ENCODE results near the gene PPIL4. TPM values are rescaled to one million over a fixed set of nuclear protein-coding genes. Genes with fewer than 3 reads are reported as not detected.

The PPIL4 gene
- total and polyA plus RNA-seq, 2 donors (not counting 1 experiment from before 2014, with no cell fraction given) = 3.1 to 34.3 TPM

DNA sequence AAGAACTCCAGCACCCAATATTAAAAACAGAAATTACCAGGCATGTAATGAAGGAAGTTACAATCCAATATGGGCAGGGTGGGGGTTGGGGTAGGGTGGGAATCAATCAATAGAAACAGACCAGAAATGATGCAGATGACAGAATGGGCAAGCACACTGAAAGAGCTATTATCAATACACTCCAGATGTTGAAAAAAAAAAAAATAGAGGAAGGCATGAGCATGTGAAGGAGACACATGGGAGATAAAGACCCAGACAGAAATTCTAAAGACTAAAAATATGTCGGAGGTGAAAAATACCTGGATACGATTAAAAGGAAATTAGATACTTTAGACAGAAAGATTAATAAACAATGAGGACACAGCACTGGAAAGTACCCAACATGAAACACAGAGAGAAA, 42.0 kb downstream of the PPIL4 start:
- intact Hi-C loops (cut with micrococcal nuclease) = no loop called here

DNA sequence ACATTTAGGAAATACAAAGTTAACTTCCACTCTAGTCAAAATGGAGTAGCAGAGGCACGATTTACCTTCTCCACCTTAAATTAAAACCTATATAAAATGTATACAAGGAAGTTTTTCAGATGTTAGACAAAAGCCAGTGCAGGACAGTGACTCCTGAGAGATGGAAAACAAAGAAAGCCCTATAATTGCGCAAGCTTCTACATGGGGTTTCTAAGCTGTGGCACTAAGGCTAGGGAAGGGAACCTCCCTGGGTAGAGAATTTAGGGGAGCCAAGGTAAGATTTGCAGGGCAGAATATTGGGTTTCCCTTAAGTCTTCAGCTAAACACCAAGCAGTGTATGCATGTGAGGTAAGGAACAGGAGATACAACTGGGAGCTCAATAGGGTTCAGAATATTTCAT, 42.6 kb downstream of the PPIL4 start:
- peaks cover 8 to 20% of the 10 kb centered on the region in 2 experiments for H3K36me3 ChIP-seq (replicated peaks in 1 of 2; ENCODE audit: control extremely low read depth in 1 of 2, control insufficient read depth in 1 of 2, extremely low read depth in 1 of 2, insufficient read depth in 2 of 2, low read length in 1 of 2)
- ChIA-PET POLR2A (interaction anchor here (0.7 to 1.0 kb wide), 2 partner anchors 8 to 25 kb away, joined by 3 to 4 read pairs; no protein-coding TSS in a partner anchor), CTCF (interaction anchor here (0.7 to 2.5 kb wide), 9 partner anchors 11 to 71 kb away, joined by 3 to 14 read pairs (median 5); partner anchors contain the start of gene ZC3H12D)
- H3K27me3 ChIP-seq (replicated peaks in 1 of 4; ENCODE audit: control extremely low read depth in 1 of 4, control insufficient read depth in 3 of 4, insufficient read depth in 4 of 4, low read length in 3 of 4) = no peaks in the 10 kb centered on the region
- Mint-ChIP-seq H3K27ac (peak overlapping the region; percentile 72), H3K27me3 (no peaks in the 10 kb centered on the region), H3K4me1 (peaks cover 24% of the 10 kb centered on the region), H3K4me3 (no peak overlapping the region), H3K9me3 (ENCODE audit: insufficient read depth) (no peaks in the 10 kb centered on the region)
- WGBS (ENCODE audit: insufficient coverage) = 100% methylated on average over 1 of the region's 2 CpGs
- intact Hi-C loops (cut with micrococcal nuclease) = no loop called here
- no peaks in the 10 kb centered on the region for H4K20me1 ChIP-seq (ENCODE audit: control insufficient read depth, insufficient read depth, low read length, poor library complexity, severe bottlenecking)
- H3K9ac ChIP-seq (ENCODE audit: low read length) = no peak overlapping the region
- H3K4me3 ChIP-seq (ENCODE audit: control extremely low read depth in 1 of 5, extremely low read depth in 1 of 5, insufficient read depth in 1 of 5, low read depth in 2 of 5, low read length in 4 of 5) = no peak overlapping the region
- no peaks in the 10 kb centered on the region for H3K4me1 ChIP-seq (ENCODE audit: control insufficient read depth in 2 of 2, insufficient read depth in 2 of 2, low read length in 2 of 2)
- no peaks in the 10 kb centered on the region for H3K9me3 ChIP-seq (ENCODE audit: control extremely low read depth in 1 of 3, control insufficient read depth in 2 of 3, insufficient read depth in 1 of 3, low read length in 2 of 3)
- no peaks in the 10 kb centered on the region for H3K79me2 ChIP-seq (ENCODE audit: control insufficient read depth, insufficient read depth, low read length)
- ATAC-seq (ENCODE audit: low read depth) (no peak), DNase-seq (no peak)
- TF ChIP-seq, protein P1, sequence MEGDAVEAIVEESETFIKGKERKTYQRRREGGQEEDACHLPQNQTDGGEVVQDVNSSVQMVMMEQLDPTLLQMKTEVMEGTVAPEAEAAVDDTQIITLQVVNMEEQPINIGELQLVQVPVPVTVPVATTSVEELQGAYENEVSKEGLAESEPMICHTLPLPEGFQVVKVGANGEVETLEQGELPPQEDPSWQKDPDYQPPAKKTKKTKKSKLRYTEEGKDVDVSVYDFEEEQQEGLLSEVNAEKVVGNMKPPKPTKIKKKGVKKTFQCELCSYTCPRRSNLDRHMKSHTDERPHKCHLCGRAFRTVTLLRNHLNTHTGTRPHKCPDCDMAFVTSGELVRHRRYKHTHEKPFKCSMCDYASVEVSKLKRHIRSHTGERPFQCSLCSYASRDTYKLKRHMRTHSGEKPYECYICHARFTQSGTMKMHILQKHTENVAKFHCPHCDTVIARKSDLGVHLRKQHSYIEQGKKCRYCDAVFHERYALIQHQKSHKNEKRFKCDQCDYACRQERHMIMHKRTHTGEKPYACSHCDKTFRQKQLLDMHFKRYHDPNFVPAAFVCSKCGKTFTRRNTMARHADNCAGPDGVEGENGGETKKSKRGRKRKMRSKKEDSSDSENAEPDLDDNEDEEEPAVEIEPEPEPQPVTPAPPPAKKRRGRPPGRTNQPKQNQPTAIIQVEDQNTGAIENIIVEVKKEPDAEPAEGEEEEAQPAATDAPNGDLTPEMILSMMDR (IDR thresholded peaks at IDR 0.05) = no peak
- no peak for TF ChIP-seq EZH2 (IDR thresholded peaks at IDR 0.05; ENCODE audit: borderline replicate concordance, insufficient read depth, low read depth, low read length, poor library complexity, severe bottlenecking)
- H2AFZ ChIP-seq (ENCODE audit: insufficient read depth, low read depth, low read length, poor library complexity, severe bottlenecking) = no peak overlapping the region
- H3K27ac ChIP-seq (ENCODE audit: low read length in 2 of 2) = peak overlapping the region in 1 of 2 donors; percentile 52
- H3K4me2 ChIP-seq (replicated peaks; ENCODE audit: low read depth, low read length, poor library complexity, severe bottlenecking) = no peak overlapping the region

More for the DNA sequence above, 42.0 kb downstream of the PPIL4 start:
- ChIA-PET POLR2A (interaction anchor here (0.7 kb wide), 1 partner anchor 26 kb away, joined by 4 read pairs; no protein-coding TSS in a partner anchor), CTCF (interaction anchor here (1.0 to 2.5 kb wide), 7 partner anchors 12 to 72 kb away, joined by 4 to 14 read pairs (median 5); partner anchors contain the start of gene ZC3H12D)
- H3K36me3 ChIP-seq (replicated peaks in 1 of 2; ENCODE audit: control extremely low read depth in 1 of 2, control insufficient read depth in 1 of 2, extremely low read depth in 1 of 2, insufficient read depth in 2 of 2, low read length in 1 of 2) = peaks cover 8 to 22% of the 10 kb centered on the region in 2 experiments
- ATAC-seq (ENCODE audit: low read depth) (no peak), DNase-seq (no peak)
- no peaks in the 10 kb centered on the region for H3K4me1 ChIP-seq (ENCODE audit: control insufficient read depth in 2 of 2, insufficient read depth in 2 of 2, low read length in 2 of 2)
- H3K79me2 ChIP-seq (ENCODE audit: control insufficient read depth, insufficient read depth, low read length) = no peaks in the 10 kb centered on the region
- H3K27me3 ChIP-seq (replicated peaks in 1 of 4; ENCODE audit: control extremely low read depth in 1 of 4, control insufficient read depth in 3 of 4, insufficient read depth in 4 of 4, low read length in 3 of 4) = no peaks in the 10 kb centered on the region
- peak overlapping the region; percentile 72 for H3K27ac Mint-ChIP-seq
- H3K27ac ChIP-seq (ENCODE audit: low read length in 2 of 2) = peak overlapping the region in 1 of 2 donors; percentile 52
- H3K9me3 Mint-ChIP-seq (ENCODE audit: insufficient read depth) = no peaks in the 10 kb centered on the region
- no peaks in the 10 kb centered on the region for H3K9me3 ChIP-seq (ENCODE audit: control extremely low read depth in 1 of 3, control insufficient read depth in 2 of 3, insufficient read depth in 1 of 3, low read length in 2 of 3)
- H3K27me3 Mint-ChIP-seq = no peaks in the 10 kb centered on the region
- H4K20me1 ChIP-seq (ENCODE audit: control insufficient read depth, insufficient read depth, low read length, poor library complexity, severe bottlenecking) = no peaks in the 10 kb centered on the region
- H3K4me3 Mint-ChIP-seq = no peak overlapping the region
- H3K4me1 Mint-ChIP-seq = peaks cover 27% of the 10 kb centered on the region
- H3K4me3 ChIP-seq (ENCODE audit: control extremely low read depth in 1 of 5, extremely low read depth in 1 of 5, insufficient read depth in 1 of 5, low read depth in 2 of 5, low read length in 4 of 5) = no peak overlapping the region
- no peak overlapping the region for H3K9ac ChIP-seq (ENCODE audit: low read length)
- no CpG with 5 or more reads among the region's 2 CpGs for WGBS (ENCODE audit: insufficient coverage)
- no peak overlapping the region for H3K4me2 ChIP-seq (replicated peaks; ENCODE audit: low read depth, low read length, poor library complexity, severe bottlenecking)
- H2AFZ ChIP-seq (ENCODE audit: insufficient read depth, low read depth, low read length, poor library complexity, severe bottlenecking) = no peak overlapping the region
- no peak for TF ChIP-seq EZH2 (IDR thresholded peaks at IDR 0.05; ENCODE audit: borderline replicate concordance, insufficient read depth, low read depth, low read length, poor library complexity, severe bottlenecking)
- TF ChIP-seq, protein P1 (IDR thresholded peaks at IDR 0.05) = no peak

Measured in B cell (primary cell).